Panc1 (cell line): ENCODE results near the gene BAZ2B.

Experiments
- CTCF ChIP-seq: fragments of 450-650 bp; IDR thresholded peaks from 2 replicates; pipeline ENCODE4 v1.5.1; 2017; ENCODE audit warnings: mild to moderate bottlenecking
- POLR2AphosphoS5 ChIP-seq: IDR thresholded peaks from 2 replicates; pipeline ENCODE4 v1.6.1; 2012; ENCODE audit warnings: mild to moderate bottlenecking, low read depth, low read length, moderate library complexity
- REST ChIP-seq, 2 experiments: IDR thresholded peaks; 2 replicates each; pipeline ENCODE4 v1.6.1; 2011 to 2012; ENCODE audit warnings: low read depth in 2 of 2, control low read depth in 1 of 2, low read length in 1 of 2, mild to moderate bottlenecking in 1 of 2, moderate library complexity in 1 of 2; ENCODE audit not compliant: insufficient read depth in 1 of 2

GRCh38 chr2:159608108-159608507 is 8.2 kb downstream of the BAZ2B start:
- TF ChIP-seq CTCF (no peak), POLR2AphosphoS5 (no peak), REST (IDR thresholded peaks at IDR 0.05; ENCODE audit: insufficient read depth in 1 of 2, low read depth in 2 of 2, low read length in 1 of 2) (no peak)
